HCT116 (cell line): ENCODE measurements around the gene SAC3D1.

Source experiments
- CTCF ChIP-seq, 3 experiments: fragments of 200-600 bp in 1 of 3; sonication (generic) in 1 of 3; IDR thresholded peaks in 2 of 3; conservative IDR thresholded peaks in 1 of 3; 2 replicates each; pipeline ENCODE4 v1.5.1; 2012 to 2017; ENCODE audit warnings: low read depth in 2 of 3, low read length in 2 of 3, antibody characterized with exemption in 1 of 3, borderline replicate concordance in 1 of 3, control low read depth in 1 of 3, mild to moderate bottlenecking in 1 of 3, mixed read lengths in 1 of 3, mixed run types in 1 of 3, moderate library complexity in 1 of 3; ENCODE audit not compliant: insufficient read depth in 1 of 3
- EGR1 ChIP-seq: IDR thresholded peaks from 2 replicates; pipeline ENCODE4 v1.6.1; 2012; ENCODE audit warnings: low read depth
- EZH2 ChIP-seq: fragments of 200-600 bp; sonication (generic); IDR thresholded peaks from 2 replicates; pipeline ENCODE4 v1.6.1; 2017; ENCODE audit warnings: antibody characterized with exemption, mixed run types
- POLR2A ChIP-seq: IDR thresholded peaks from 2 replicates; pipeline ENCODE4 v1.7.0; 2011; ENCODE audit warnings: borderline replicate concordance; ENCODE audit not compliant: insufficient read depth, insufficient read length; ENCODE audit errors: extremely low read depth
- POLR2AphosphoS5 ChIP-seq: IDR thresholded peaks from 2 replicates; pipeline ENCODE4 v1.6.1; 2011; ENCODE audit warnings: mild to moderate bottlenecking, low read depth, low read length, moderate library complexity
- RAD21 ChIP-seq: IDR thresholded peaks from 2 replicates; pipeline ENCODE4 v1.6.1; 2012; ENCODE audit warnings: low read depth, mild to moderate bottlenecking
- YY1 ChIP-seq: IDR thresholded peaks from 2 replicates; pipeline ENCODE4 v1.6.1; 2011; ENCODE audit warnings: low read length, low read depth, moderate library complexity, mild to moderate bottlenecking; ENCODE audit not compliant: insufficient replicate concordance; ENCODE audit errors: extremely low read depth
- ZBTB33 ChIP-seq: IDR thresholded peaks from 2 replicates; pipeline ENCODE4 v1.6.1; 2011; ENCODE audit warnings: mild to moderate bottlenecking, low read length, moderate library complexity; ENCODE audit not compliant: insufficient replicate concordance; ENCODE audit errors: extremely low read depth
- TF ChIP-seq, protein P1 (sequence below): IDR thresholded peaks from 2 replicates; pipeline ENCODE4 v1.6.1; 2012; ENCODE audit warnings: low read depth

DNA sequence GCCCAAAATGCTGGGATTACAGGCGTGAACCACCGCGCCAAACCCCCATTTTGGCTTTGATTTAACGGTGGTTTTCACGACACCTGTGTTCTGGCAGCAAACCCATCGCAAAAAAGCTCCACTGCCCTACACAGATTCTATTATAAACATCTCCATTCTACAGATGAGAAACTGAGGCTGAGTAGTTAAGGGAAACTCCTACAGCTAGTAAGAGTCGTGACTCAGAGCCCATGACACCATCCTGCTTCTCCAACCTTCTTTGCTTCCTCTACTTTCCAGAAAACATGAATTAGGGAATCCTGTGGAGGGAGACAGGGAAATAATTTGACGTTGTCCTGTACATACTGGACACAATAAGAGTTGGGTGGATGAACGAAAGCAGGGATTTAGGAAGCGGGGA is 14.2 kb upstream of the SAC3D1 start:
- TF ChIP-seq POLR2A (no peak), ZBTB33 (no peak), YY1 (no peak), RAD21 (no peak), CTCF (IDR thresholded peaks at IDR 0.05 in 2 of 3, conservative IDR thresholded peaks at IDR 0.05 in 1 of 3; ENCODE audit: borderline replicate concordance in 1 of 3, insufficient read depth in 1 of 3, low read depth in 2 of 3, low read length in 2 of 3) (no peak), EZH2 (no peak), EGR1 (no peak), POLR2AphosphoS5 (no peak)
- TF ChIP-seq, protein P1, sequence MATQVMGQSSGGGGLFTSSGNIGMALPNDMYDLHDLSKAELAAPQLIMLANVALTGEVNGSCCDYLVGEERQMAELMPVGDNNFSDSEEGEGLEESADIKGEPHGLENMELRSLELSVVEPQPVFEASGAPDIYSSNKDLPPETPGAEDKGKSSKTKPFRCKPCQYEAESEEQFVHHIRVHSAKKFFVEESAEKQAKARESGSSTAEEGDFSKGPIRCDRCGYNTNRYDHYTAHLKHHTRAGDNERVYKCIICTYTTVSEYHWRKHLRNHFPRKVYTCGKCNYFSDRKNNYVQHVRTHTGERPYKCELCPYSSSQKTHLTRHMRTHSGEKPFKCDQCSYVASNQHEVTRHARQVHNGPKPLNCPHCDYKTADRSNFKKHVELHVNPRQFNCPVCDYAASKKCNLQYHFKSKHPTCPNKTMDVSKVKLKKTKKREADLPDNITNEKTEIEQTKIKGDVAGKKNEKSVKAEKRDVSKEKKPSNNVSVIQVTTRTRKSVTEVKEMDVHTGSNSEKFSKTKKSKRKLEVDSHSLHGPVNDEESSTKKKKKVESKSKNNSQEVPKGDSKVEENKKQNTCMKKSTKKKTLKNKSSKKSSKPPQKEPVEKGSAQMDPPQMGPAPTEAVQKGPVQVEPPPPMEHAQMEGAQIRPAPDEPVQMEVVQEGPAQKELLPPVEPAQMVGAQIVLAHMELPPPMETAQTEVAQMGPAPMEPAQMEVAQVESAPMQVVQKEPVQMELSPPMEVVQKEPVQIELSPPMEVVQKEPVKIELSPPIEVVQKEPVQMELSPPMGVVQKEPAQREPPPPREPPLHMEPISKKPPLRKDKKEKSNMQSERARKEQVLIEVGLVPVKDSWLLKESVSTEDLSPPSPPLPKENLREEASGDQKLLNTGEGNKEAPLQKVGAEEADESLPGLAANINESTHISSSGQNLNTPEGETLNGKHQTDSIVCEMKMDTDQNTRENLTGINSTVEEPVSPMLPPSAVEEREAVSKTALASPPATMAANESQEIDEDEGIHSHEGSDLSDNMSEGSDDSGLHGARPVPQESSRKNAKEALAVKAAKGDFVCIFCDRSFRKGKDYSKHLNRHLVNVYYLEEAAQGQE, result no peak
